Smooth muscle cell (in vitro differentiated cells): Measurements from ENCODE around the gene EHBP1L1. TPM values are rescaled to one million over a fixed set of nuclear protein-coding genes. Genes with fewer than 3 reads are reported as not detected.

Experiments
- DNase-seq: peaks from one replicate; lab custom pipeline; 2025; ENCODE audit not compliant: unreplicated experiment; lab: John Stamatoyannopoulos, UW
- H2AFZ ChIP-seq: fragments of 200-600 bp; sonication (generic); 2 replicates; pipeline ENCODE4 v1.6.0; 2016; ENCODE audit warnings: antibody characterized with exemption, low read depth, mild to moderate bottlenecking
- H3F3A ChIP-seq: fragments of 200-600 bp; sonication (generic); 2 replicates; pipeline ENCODE4 v1.6.0; 2017; ENCODE audit warnings: antibody characterized with exemption, low read depth
- H3K27ac ChIP-seq: fragments of 200-600 bp; sonication (generic); 2 replicates; pipeline ENCODE4 v1.5.1; 2016; ENCODE audit warnings: low read depth, mild to moderate bottlenecking
- H3K27me3 ChIP-seq: fragments of 200-600 bp; sonication (generic); 2 replicates; pipeline ENCODE4 v1.6.1; 2016; ENCODE audit warnings: low read depth, mild to moderate bottlenecking
- H3K36me3 ChIP-seq: fragments of 200-600 bp; sonication (generic); 2 replicates; pipeline ENCODE4 v1.5.1; 2016; ENCODE audit warnings: low read depth
- H3K4me1 ChIP-seq: fragments of 200-600 bp; sonication (generic); 2 replicates; pipeline ENCODE4 v1.5.1; 2016; ENCODE audit warnings: low read depth
- H3K4me2 ChIP-seq: fragments of 200-600 bp; sonication (generic); 2 replicates; pipeline ENCODE4 v1.6.0; 2016; ENCODE audit warnings: mild to moderate bottlenecking
- H3K4me3 ChIP-seq: fragments of 200-600 bp; sonication (generic); 2 replicates; pipeline ENCODE4 v1.5.1; 2016; ENCODE audit warnings: mild to moderate bottlenecking
- H3K79me2 ChIP-seq: fragments of 200-600 bp; sonication (generic); 2 replicates; pipeline ENCODE4 v1.6.0; 2016; ENCODE audit warnings: low read depth, mild to moderate bottlenecking
- H3K9ac ChIP-seq: fragments of 200-600 bp; sonication (generic); 2 replicates; pipeline ENCODE4 v1.6.0; 2016; ENCODE audit warnings: low read depth
- H3K9me3 ChIP-seq: fragments of 200-600 bp; sonication (generic); replicated peaks from 2 replicates; pipeline ENCODE4 v1.5.1; 2016; ENCODE audit warnings: low read depth
- H4K20me1 ChIP-seq: fragments of 200-600 bp; sonication (generic); 2 replicates; pipeline ENCODE4 v1.6.0; 2016; ENCODE audit warnings: low read depth
- CTCF ChIP-seq: fragments of 200-600 bp; sonication (generic); IDR thresholded peaks from 2 replicates; pipeline ENCODE4 v1.5.1; 2017; ENCODE audit warnings: borderline replicate concordance, mild to moderate bottlenecking, antibody characterized with exemption; ENCODE audit not compliant: insufficient read depth, poor library complexity, severe bottlenecking
- WGBS: methylation state at CpG from one replicate; pipeline ENCODE4 v1.1.7; 2016; ENCODE audit warnings: low lambda C conversion rate; 5-methylcytosine and 5-hydroxymethylcytosine counted together
- polyA plus RNA-seq: library from polyadenylated mRNA; unstranded; fragments of >200 nt; fragmentation: Nextera tagmentation; extraction: Ambion mirVana; gene quantifications from 2 replicates; pipeline ENCODE4 v1.2.1, GENCODE V29; 2016
- total RNA-seq: library from RNA; depleted of rRNA; stranded (reverse); fragments of >200 nt; gene quantifications from 2 replicates; pipeline ENCODE4 v1.2.3, GENCODE V29; 2014

The EHBP1L1 gene
- total and polyA plus RNA-seq, 2 experiments from 2014 or later: 5.1 to 29.5 TPM

- Histone ChIP-seq H3K27me3 (no peaks in the 10 kb centered on the region), H3F3A (peaks cover 4% of the 10 kb centered on the region), H3K27ac (no peak overlapping the region), H4K20me1 (peaks cover 10% of the 10 kb centered on the region), H3K9me3 (no peaks in the 10 kb centered on the region), H3K4me1 (peaks cover under 1% of the 10 kb centered on the region), H3K79me2 (peaks cover 5% of the 10 kb centered on the region), H3K9ac (no peak overlapping the region), H3K4me3 (no peak overlapping the region), H3K36me3 (no peaks in the 10 kb centered on the region), H2AFZ (no peak overlapping the region), H3K4me2 (no peak overlapping the region)
- 73% methylated on average over 17 of the region's 17 CpGs for WGBS
- peak; percentile 32 for TF ChIP-seq CTCF
- no peak for DNase-seq
Measured at GRCh38 chr11:65551572-65552387, 24.1 kb upstream of the EHBP1L1 start.

- Histone ChIP-seq H3K9ac (no peak overlapping the region), H2AFZ (no peak overlapping the region), H3F3A (peaks cover 9% of the 10 kb centered on the region), H3K79me2 (peaks cover 5% of the 10 kb centered on the region), H3K9me3 (no peaks in the 10 kb centered on the region), H3K27me3 (no peaks in the 10 kb centered on the region), H4K20me1 (peaks cover 10% of the 10 kb centered on the region), H3K36me3 (no peaks in the 10 kb centered on the region), H3K4me3 (no peak overlapping the region), H3K4me2 (no peak overlapping the region), H3K4me1 (peaks cover 7% of the 10 kb centered on the region), H3K27ac (no peak overlapping the region)
- 95% methylated on average over 9 of the region's 9 CpGs for WGBS
- TF ChIP-seq CTCF: no peak
- DNase-seq: no peak
Measured at GRCh38 chr11:65552388-65552951, 23.4 kb upstream of the EHBP1L1 start.

GRCh38 chr11:65553301-65554001 is 22.4 kb upstream of the EHBP1L1 start:
- Histone ChIP-seq H2AFZ (no peak overlapping the region), H4K20me1 (peaks cover 10% of the 10 kb centered on the region), H3K27me3 (no peaks in the 10 kb centered on the region), H3K27ac (no peak overlapping the region), H3K36me3 (no peaks in the 10 kb centered on the region), H3K79me2 (peaks cover 5% of the 10 kb centered on the region), H3K4me1 (peaks cover 8% of the 10 kb centered on the region), H3K4me3 (no peak overlapping the region), H3F3A (peaks cover 10% of the 10 kb centered on the region), H3K9me3 (no peaks in the 10 kb centered on the region), H3K9ac (no peak overlapping the region), H3K4me2 (no peak overlapping the region)
- DNase-seq: no peak
- TF ChIP-seq CTCF: no peak
- 38% methylated on average over 15 of the region's 37 CpGs for WGBS
